ENCODE results near the gene FAM204A.

GRCh38 chr10:118259288-118259906 is 82.7 kb downstream of the FAM204A start:
- peak; percentile 62 for TF ChIP-seq CTCF (IDR thresholded peaks at IDR 0.05; ENCODE audit: low read length)
- no peak for TF ChIP-seq EZH2 (optimal IDR thresholded peaks at IDR 0.05; ENCODE audit: low read depth, low read length)

All from MM.1S (cell line).